ENCODE measurements around the gene LMF1.

The LMF1 gene

GRCh38 chr16:998211-998610 lies 27.4 kb upstream of the LMF1 start:
- H3K4me3 ChIP-seq = peak overlapping the region in 8 of 10 experiments; percentile 24 to 63 (median 43); a peak in 13 of 20 replicates
- peak overlapping the region in 4 of 11 experiments; percentile 2 to 29 (median 5); a peak in 4 of 22 replicates for H3K9ac ChIP-seq
- H3K27me3 ChIP-seq = peaks cover 89 to 91% (median 90%) of the 10 kb centered on the region in 11 experiments

GRCh38 chr16:997440-998051 lies 26.8 kb upstream of the LMF1 start:
- H3K27me3 ChIP-seq = peaks cover 89 to 91% (median 90%) of the 10 kb centered on the region in 11 experiments
- H3K4me2 ChIP-seq = peak overlapping the region; percentile 77 to 89 (median 84)
- no peaks in the 10 kb centered on the region for H3K36me3 ChIP-seq
- no peak for TF ChIP-seq Cebpa-rat (IDR thresholded peaks at IDR 0.05)
- no peak overlapping the region for H3K27ac ChIP-seq
- H3K9me3 ChIP-seq (replicated peaks in 1 of 11) = no peaks in the 10 kb centered on the region
- peaks cover 18 to 24% (median 20%) of the 10 kb centered on the region in 10 experiments for H3K4me1 ChIP-seq
- peak overlapping the region in 6 of 11 experiments; percentile 3 to 44 (median 34); a peak in 6 of 22 replicates for H3K9ac ChIP-seq
- H3K4me3 ChIP-seq = peak overlapping the region; percentile 24 to 63 (median 43); a peak in 18 of 20 replicates
- H4K20me1 ChIP-seq = peaks cover 0 to 72% (median 47%) of the 10 kb centered on the region in 11 experiments; a peak in 18 of 22 replicates

More at GRCh38 chr16:998211-998610, 27.4 kb upstream of the LMF1 start:
- Histone ChIP-seq H3K27ac (no peak overlapping the region), H3K36me3 (no peaks in the 10 kb centered on the region), H4K20me1 (peaks cover 0 to 78% (median 48%) of the 10 kb centered on the region in 11 experiments; a peak in 18 of 22 replicates), H3K9me3 (replicated peaks in 1 of 11) (no peaks in the 10 kb centered on the region), H3K4me1 (peaks cover 18 to 30% (median 22%) of the 10 kb centered on the region in 10 experiments), H3K4me2 (peak overlapping the region; percentile 77 to 89 (median 84))
- TF ChIP-seq Cebpa-rat (IDR thresholded peaks at IDR 0.05) = no peak

GRCh38 chr16:996681-997080 lies 25.9 kb upstream of the LMF1 start:
- Histone ChIP-seq H3K27ac (no peak overlapping the region), H3K9ac (peak overlapping the region in 1 of 11 experiments; percentile 44; a peak in 1 of 22 replicates), H4K20me1 (peaks cover 0 to 67% (median 42%) of the 10 kb centered on the region in 11 experiments; a peak in 18 of 22 replicates), H3K36me3 (no peaks in the 10 kb centered on the region), H3K4me1 (peaks cover 16 to 22% (median 20%) of the 10 kb centered on the region in 10 experiments), H3K4me3 (0 out of 20 replicates have a peak overlapping the region, but pooled peaks of 2 of the 10 experiments have one; percentile 43 to 63), H3K4me2 (peak overlapping the region in 10 of 11 experiments; percentile 77 to 89 (median 84); a peak in 15 of 22 replicates), H3K9me3 (replicated peaks in 1 of 11) (no peaks in the 10 kb centered on the region), H3K27me3 (peaks cover 89 to 91% (median 90%) of the 10 kb centered on the region in 11 experiments)
- TF ChIP-seq Cebpa-rat (IDR thresholded peaks at IDR 0.05) = no peak

GRCh38 chr16:995783-996182 lies 25.0 kb upstream of the LMF1 start:
- Histone ChIP-seq H3K27ac (no peak overlapping the region), H3K4me1 (peaks cover 16 to 22% (median 20%) of the 10 kb centered on the region in 10 experiments), H4K20me1 (peaks cover 0 to 63% (median 37%) of the 10 kb centered on the region in 11 experiments; a peak in 18 of 22 replicates), H3K9ac (no peak overlapping the region), H3K9me3 (replicated peaks in 1 of 11) (no peaks in the 10 kb centered on the region), H3K4me2 (no peak overlapping the region), H3K36me3 (no peaks in the 10 kb centered on the region), H3K27me3 (peaks cover 86 to 91% (median 89%) of the 10 kb centered on the region in 11 experiments), H3K4me3 (no peak overlapping the region)
- peak in 4 of 11 experiments; percentile 10 to 46 (median 30); a peak in 2 of 22 replicates for TF ChIP-seq Cebpa-rat (IDR thresholded peaks at IDR 0.05)

- H3K36me3 ChIP-seq = no peaks in the 10 kb centered on the region
- no peak overlapping the region for H3K27ac ChIP-seq
- H3K4me2 ChIP-seq = no peak overlapping the region
- no peak for TF ChIP-seq Cebpa-rat (IDR thresholded peaks at IDR 0.05)
- H3K4me3 ChIP-seq = no peak overlapping the region
- no peaks in the 10 kb centered on the region for H3K9me3 ChIP-seq (replicated peaks in 1 of 11)
- H3K4me1 ChIP-seq = peaks cover 16 to 22% (median 20%) of the 10 kb centered on the region in 10 experiments
- H3K27me3 ChIP-seq = peaks cover 86 to 91% (median 89%) of the 10 kb centered on the region in 11 experiments
- H3K9ac ChIP-seq = no peak overlapping the region
- H4K20me1 ChIP-seq = peaks cover 0 to 63% (median 36%) of the 10 kb centered on the region in 11 experiments; a peak in 18 of 22 replicates
Measured at GRCh38 chr16:995087-995486, 24.3 kb upstream of the LMF1 start.

GRCh38 chr16:993731-994130 lies 22.9 kb upstream of the LMF1 start:
- Histone ChIP-seq H3K4me3 (no peak overlapping the region), H3K4me1 (peaks cover 16 to 24% (median 21%) of the 10 kb centered on the region in 10 experiments), H3K36me3 (no peaks in the 10 kb centered on the region), H3K9me3 (replicated peaks in 1 of 11) (no peaks in the 10 kb centered on the region), H3K9ac (no peak overlapping the region), H3K27ac (no peak overlapping the region), H3K4me2 (no peak overlapping the region), H4K20me1 (peaks cover 0 to 63% (median 29%) of the 10 kb centered on the region in 11 experiments; a peak in 18 of 22 replicates), H3K27me3 (peaks cover 84 to 91% (median 89%) of the 10 kb centered on the region in 11 experiments)
- no peak for TF ChIP-seq Cebpa-rat (IDR thresholded peaks at IDR 0.05)

GRCh38 chr16:991773-992172 lies 21.0 kb upstream of the LMF1 start:
- H3K27ac ChIP-seq = no peak overlapping the region
- H3K4me3 ChIP-seq = no peak overlapping the region
- no peaks in the 10 kb centered on the region for H3K9me3 ChIP-seq (replicated peaks in 1 of 11)
- peaks cover 0 to 10% (median 5%) of the 10 kb centered on the region in 10 experiments; a peak in 9 of 20 replicates for H3K4me1 ChIP-seq
- no peak for TF ChIP-seq Cebpa-rat (IDR thresholded peaks at IDR 0.05)
- no peak overlapping the region for H3K4me2 ChIP-seq
- no peaks in the 10 kb centered on the region for H3K36me3 ChIP-seq
- H3K9ac ChIP-seq = no peak overlapping the region
- peaks cover 0 to 62% (median 9%) of the 10 kb centered on the region in 11 experiments; a peak in 15 of 22 replicates for H4K20me1 ChIP-seq
- peaks cover 78 to 91% (median 89%) of the 10 kb centered on the region in 11 experiments for H3K27me3 ChIP-seq

- no peak for TF ChIP-seq Cebpa-rat (IDR thresholded peaks at IDR 0.05)
- peaks cover 76 to 91% (median 89%) of the 10 kb centered on the region in 11 experiments for H3K27me3 ChIP-seq
- no peak overlapping the region for H3K27ac ChIP-seq
- H3K9ac ChIP-seq = no peak overlapping the region
- no peak overlapping the region for H3K4me2 ChIP-seq
- H3K4me3 ChIP-seq = no peak overlapping the region
- H3K9me3 ChIP-seq (replicated peaks in 1 of 11) = no peaks in the 10 kb centered on the region
- H3K36me3 ChIP-seq = no peaks in the 10 kb centered on the region
- H3K4me1 ChIP-seq = peaks cover 0 to 11% (median 4%) of the 10 kb centered on the region in 10 experiments; a peak in 10 of 20 replicates
- peaks cover 0 to 62% (median 5%) of the 10 kb centered on the region in 11 experiments; a peak in 14 of 22 replicates for H4K20me1 ChIP-seq
Measured at GRCh38 chr16:991345-991744, 20.6 kb upstream of the LMF1 start.
